ENCODE data around the gene UNC119B. TPM values are rescaled to one million over a fixed set of nuclear protein-coding genes. Genes with fewer than 3 reads are reported as not detected.

The UNC119B gene
- polyA plus RNA-seq, 1 of the 3 experiments (the other 2 are of a cell fraction), result 23.6 TPM

DNA sequence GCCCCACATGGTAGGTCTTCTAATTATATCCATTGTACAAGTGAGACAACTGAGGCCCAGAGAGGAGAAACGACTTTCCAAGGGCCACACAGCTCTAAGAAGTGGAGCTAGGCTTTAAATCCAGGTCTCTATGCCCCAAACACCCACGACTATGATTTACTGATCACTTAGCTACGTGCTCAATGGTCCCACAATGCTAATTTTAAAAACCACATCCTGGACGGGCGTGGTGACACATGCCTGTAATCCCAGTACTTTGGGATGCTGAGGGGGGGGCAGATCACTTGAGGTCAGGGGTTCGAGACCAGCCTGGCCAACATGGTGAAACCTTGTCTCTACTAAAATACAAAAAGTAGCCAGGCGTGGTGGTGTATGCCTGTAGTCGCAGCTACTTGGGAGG lies 31.7 kb upstream of the UNC119B start:
- H4K20me1 ChIP-seq (ENCODE audit: insufficient read depth), result no peaks in the 10 kb centered on the region
- no peak for DNase-seq
- no peak overlapping the region for H2AFZ ChIP-seq (ENCODE audit: low read depth)
- H3F3A ChIP-seq (replicated peaks; ENCODE audit: insufficient read depth), result no peaks in the 10 kb centered on the region
- 74% methylated on average over 8 of the region's 8 CpGs for WGBS (ENCODE audit: low lambda C conversion rate)
- H3K4me3 ChIP-seq (ENCODE audit: low read depth in 2 of 2, low read length in 1 of 2), result no peak overlapping the region
- H3K9me3 ChIP-seq, result no peaks in the 10 kb centered on the region
- no peak overlapping the region for H3K27ac ChIP-seq (ENCODE audit: low read depth in 2 of 2, low read length in 1 of 2)
- no peaks in the 10 kb centered on the region for H3K79me2 ChIP-seq (ENCODE audit: insufficient read depth)
- no peaks in the 10 kb centered on the region for H3K36me3 ChIP-seq (replicated peaks in 1 of 2; ENCODE audit: control insufficient read depth in 1 of 2, insufficient read depth in 2 of 2, low read length in 1 of 2)
- no peaks in the 10 kb centered on the region for H3K9me2 ChIP-seq
- no peak overlapping the region for H3K4me2 ChIP-seq
- ChIA-PET POLR2A (no interaction called here), CTCF (interaction anchor here (0.8 kb wide), 1 partner anchor 29 kb away, joined by 3 read pairs; no protein-coding TSS in a partner anchor)
- H3K4me1 ChIP-seq (ENCODE audit: control insufficient read depth in 1 of 2, insufficient read depth in 2 of 2, low read depth in 1 of 2, low read length in 1 of 2), result no peaks in the 10 kb centered on the region
- TF ChIP-seq YY1 (IDR thresholded peaks at IDR 0.05; ENCODE audit: low read depth) (no peak), RFX5 (IDR thresholded peaks at IDR 0.05; ENCODE audit: low read length) (no peak), FOXM1 (IDR thresholded peaks at IDR 0.05; ENCODE audit: low read depth) (no peak), IRF3 (IDR thresholded peaks at IDR 0.05; ENCODE audit: low read depth, low read length) (no peak), GABPA (IDR thresholded peaks at IDR 0.05; ENCODE audit: low read depth) (no peak), MEF2A (IDR thresholded peaks at IDR 0.05; ENCODE audit: borderline replicate concordance, low read depth) (no peak), JUND (IDR thresholded peaks at IDR 0.05) (no peak), RXRA (IDR thresholded peaks at IDR 0.05; ENCODE audit: borderline replicate concordance, low read depth) (no peak), EZH2phosphoT487 (IDR thresholded peaks at IDR 0.05; ENCODE audit: borderline replicate concordance, low read depth) (no peak), NRF1 (IDR thresholded peaks at IDR 0.05; ENCODE audit: low read depth, low read length) (no peak), SIN3A (IDR thresholded peaks at IDR 0.05; ENCODE audit: borderline replicate concordance, low read depth, low read length) (no peak), RCOR1 (IDR thresholded peaks at IDR 0.05; ENCODE audit: low read length) (no peak), MXI1 (IDR thresholded peaks at IDR 0.05; ENCODE audit: low read depth, low read length) (no peak), SMC3 (IDR thresholded peaks at IDR 0.05; ENCODE audit: low read depth, low read length) (no peak), TAF1 (IDR thresholded peaks at IDR 0.05; ENCODE audit: borderline replicate concordance, low read depth, low read length) (no peak), CHD2 (IDR thresholded peaks at IDR 0.05; ENCODE audit: low read length, partially characterized antibody) (no peak)
- TF ChIP-seq, protein P1, sequence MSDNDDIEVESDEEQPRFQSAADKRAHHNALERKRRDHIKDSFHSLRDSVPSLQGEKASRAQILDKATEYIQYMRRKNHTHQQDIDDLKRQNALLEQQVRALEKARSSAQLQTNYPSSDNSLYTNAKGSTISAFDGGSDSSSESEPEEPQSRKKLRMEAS (IDR thresholded peaks at IDR 0.05; ENCODE audit: low read depth), result no peak
- TF ChIP-seq, protein P2, sequence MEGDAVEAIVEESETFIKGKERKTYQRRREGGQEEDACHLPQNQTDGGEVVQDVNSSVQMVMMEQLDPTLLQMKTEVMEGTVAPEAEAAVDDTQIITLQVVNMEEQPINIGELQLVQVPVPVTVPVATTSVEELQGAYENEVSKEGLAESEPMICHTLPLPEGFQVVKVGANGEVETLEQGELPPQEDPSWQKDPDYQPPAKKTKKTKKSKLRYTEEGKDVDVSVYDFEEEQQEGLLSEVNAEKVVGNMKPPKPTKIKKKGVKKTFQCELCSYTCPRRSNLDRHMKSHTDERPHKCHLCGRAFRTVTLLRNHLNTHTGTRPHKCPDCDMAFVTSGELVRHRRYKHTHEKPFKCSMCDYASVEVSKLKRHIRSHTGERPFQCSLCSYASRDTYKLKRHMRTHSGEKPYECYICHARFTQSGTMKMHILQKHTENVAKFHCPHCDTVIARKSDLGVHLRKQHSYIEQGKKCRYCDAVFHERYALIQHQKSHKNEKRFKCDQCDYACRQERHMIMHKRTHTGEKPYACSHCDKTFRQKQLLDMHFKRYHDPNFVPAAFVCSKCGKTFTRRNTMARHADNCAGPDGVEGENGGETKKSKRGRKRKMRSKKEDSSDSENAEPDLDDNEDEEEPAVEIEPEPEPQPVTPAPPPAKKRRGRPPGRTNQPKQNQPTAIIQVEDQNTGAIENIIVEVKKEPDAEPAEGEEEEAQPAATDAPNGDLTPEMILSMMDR (IDR thresholded peaks at IDR 0.05), result no peak
- TF ChIP-seq, protein P3, sequence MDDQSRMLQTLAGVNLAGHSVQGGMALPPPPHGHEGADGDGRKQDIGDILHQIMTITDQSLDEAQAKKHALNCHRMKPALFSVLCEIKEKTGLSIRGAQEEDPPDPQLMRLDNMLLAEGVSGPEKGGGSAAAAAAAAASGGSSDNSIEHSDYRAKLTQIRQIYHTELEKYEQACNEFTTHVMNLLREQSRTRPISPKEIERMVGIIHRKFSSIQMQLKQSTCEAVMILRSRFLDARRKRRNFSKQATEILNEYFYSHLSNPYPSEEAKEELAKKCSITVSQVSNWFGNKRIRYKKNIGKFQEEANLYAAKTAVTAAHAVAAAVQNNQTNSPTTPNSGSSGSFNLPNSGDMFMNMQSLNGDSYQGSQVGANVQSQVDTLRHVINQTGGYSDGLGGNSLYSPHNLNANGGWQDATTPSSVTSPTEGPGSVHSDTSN (IDR thresholded peaks at IDR 0.05), result no peak
- H3K27me3 ChIP-seq (ENCODE audit: insufficient read depth), result no peaks in the 10 kb centered on the region
- H3K9ac ChIP-seq, result no peak overlapping the region
